GM18498 (cell line): ENCODE results near the gene ATG4D.

ENCODE experiments used
- ATAC-seq: cut with Tn5 transposase; IDR thresholded peaks from one replicate; pipeline ENCODE4 v1.9.1; 2021; ENCODE audit warnings: mild to moderate bottlenecking, moderate library complexity; ENCODE audit not compliant: unreplicated experiment

The ATG4D gene

DNA sequence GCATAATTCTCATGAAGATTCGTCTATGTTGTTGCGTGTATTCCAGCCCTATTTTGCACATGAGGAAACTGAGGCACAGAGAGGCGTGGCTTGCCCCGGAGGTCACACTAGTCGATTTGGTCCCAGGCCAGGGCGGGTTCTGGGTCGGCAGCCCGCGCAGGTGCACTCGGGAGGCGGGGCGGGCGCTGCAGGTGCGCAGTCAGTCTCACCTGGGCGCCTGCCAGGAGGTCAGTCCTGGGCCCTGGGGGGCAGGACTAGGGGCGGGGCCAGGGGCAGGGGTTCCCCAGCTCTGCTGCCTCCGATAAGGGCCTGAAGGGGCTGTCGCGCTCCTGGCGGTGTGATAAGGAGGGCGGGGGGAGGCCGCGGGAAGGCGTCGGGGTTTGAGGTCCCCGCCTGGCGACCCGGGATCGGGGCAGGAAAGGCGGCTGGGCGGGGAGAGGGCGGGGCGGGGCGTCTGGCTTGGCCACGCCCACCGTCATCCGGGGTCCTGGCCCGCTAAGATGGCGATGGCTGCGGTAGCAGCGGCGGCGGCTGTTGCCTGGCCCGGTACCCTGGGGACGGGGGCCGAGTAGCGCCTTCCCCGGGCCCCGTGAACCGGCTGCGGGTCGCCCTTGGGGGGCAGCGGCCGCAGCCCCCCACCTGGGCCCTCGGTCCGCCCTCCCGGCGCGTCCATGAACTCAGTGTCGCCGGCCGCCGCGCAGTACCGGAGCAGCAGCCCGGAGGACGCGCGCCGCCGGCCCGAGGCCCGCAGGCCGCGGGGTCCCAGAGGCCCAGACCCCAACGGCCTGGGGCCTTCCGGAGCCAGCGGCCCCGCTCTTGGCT lies at the start of gene ATG4D:
TSS of gene ATG4D (plus strand) at position 485 of the 822 bp plus-strand sequence. CDS start at position 672, 187 bp downstream.
- ATAC-seq: peak; percentile 73

- ATAC-seq: no peak
Observed at GRCh38 chr19:10497371-10497770, 46.3 kb upstream of the ATG4D start.

DNA sequence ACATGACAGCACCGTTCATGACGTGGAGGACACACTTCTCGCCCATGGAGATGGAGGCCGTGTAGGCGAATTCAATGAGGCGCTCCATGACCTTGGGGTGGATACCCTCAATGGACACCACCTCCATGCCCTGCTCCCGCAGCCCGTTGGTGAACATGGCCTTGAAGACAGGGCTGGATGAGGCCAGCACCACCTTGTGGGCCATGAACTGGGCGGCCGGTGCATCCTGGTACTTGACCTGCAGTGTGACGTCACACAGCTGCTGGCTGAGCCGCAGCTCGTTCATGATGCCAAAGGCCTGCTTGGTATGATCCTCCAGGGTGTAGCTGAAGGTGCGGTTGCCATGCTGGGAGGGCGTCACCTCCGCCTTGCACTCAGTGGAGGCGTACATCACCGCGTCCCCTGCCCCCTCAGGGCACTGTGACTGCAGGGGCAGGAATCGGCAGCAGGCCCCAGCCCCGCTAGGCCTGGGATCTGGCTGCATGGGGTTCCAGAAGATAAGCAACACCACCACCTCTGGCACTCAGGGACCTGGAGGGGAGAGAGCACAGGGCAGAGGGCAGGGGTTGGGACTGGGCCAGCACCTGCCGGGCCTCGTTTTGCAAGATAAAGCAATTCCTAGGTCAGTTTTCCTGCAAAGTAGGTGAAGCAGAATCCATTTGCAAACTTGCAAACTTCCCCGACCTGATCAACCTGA lies 44.0 kb upstream of the ATG4D start:
- no peak for ATAC-seq

DNA sequence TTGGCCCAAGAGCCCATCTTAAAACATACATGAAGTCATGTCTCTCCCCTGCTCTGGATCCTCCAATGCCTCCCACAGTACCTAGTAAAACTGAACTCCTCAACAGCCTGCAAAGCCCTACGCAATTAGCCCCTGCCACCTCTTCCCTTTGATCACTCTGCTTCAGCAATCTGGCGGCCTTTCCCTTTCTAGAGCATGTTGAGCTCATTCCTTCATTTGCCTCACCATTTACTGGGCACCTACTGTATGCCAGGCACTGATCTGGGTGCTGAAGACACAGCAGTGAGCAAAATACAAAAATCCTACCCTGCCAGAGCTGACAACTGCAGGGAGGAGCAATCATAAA lies 43.5 kb upstream of the ATG4D start:
- no peak for ATAC-seq

- ATAC-seq: peak; percentile 50
Observed at GRCh38 chr19:10501971-10502523, 41.7 kb upstream of the ATG4D start.

DNA sequence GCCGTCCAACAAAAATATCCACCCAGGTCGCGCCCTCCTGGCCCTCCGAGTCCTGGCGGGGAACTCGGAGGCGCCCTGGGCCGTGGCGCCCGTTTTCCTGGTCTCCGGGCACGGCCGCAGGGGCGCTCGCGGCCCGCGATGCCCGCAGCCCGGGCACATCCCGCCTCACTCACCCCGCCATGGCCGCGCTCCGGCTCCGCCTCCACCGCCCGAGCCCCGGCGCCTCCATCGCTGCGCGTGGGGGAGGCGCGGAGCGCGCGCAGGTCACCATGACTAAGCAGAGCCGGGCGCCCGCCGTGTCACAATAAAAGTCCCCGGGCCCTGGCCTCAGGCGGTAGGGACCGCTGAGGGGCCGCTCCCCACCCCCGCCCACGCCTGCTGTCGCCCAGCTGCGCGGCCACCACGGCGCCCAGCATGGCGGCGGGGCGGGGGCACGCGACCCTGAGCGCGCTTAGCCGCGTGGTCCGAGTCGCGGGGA lies 41.1 kb upstream of the ATG4D start:
- peak; percentile 81 for ATAC-seq

DNA sequence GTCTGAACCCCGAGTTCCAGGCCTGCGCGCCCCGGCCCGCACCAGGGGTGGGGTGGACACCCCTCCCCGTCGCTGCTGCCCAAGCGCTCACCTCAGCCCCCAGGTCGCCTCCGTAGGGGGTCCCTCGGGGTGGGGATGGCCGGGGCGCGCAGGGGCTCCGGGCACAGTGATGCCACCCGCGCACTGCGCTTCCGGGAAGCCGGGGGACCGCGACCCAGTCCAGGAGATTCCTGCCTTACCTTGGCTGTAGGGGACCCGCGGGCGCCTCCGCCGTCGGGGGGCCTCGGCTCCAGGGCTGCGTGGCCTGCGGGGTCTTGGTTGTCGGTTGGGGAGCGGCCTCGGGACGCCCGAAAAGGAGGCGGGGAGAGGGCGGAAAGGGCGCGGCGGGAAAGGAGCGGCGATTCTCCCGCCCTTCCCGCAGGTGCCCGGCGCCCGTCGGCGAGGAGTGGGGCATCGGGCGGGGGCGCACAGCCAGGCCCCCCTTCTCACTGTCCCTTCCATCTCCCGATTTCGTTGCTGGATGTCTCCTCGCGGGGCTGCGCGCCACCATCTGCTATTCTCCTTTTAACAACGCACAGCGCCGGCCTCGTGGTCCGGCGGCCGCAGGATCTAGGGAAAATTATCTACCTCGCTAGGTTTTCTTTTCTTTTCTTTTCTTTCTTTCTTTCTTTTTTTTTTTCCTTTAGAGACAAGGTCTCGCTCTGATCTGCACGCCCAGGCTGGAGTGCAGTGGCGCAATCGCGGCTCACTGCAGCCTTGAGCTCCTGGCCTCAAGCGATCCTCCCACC lies 40.5 kb upstream of the ATG4D start, which contains the start of gene KEAP1:
TSS of gene KEAP1 (minus strand) at position 355 of the 788 bp plus-strand sequence. CDS start 3,323 bp downstream, outside the sequence.
- no peak for ATAC-seq

GRCh38 chr19:10505583-10506229 lies 38.0 kb upstream of the ATG4D start:
- no peak for ATAC-seq

DNA sequence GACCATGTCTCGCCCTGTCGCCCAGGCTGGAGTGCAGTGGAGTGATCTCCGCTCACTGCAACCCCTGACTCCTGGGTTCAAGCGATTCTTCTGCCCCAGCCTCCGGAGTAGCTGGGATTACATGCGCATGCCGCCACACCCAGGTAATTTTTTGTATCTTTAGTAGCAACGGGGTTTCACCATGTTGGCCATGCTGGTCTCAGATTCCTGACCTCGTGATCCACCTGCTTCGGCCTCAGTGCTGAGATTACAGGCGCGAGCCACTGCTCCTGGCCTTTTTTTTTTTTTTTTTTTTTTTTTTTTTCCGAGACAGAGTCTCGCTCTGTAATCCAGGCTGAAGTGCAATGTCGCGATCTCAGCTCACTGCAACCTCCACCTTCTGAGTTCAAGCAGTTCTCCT lies 35.7 kb upstream of the ATG4D start:
- no peak for ATAC-seq

DNA sequence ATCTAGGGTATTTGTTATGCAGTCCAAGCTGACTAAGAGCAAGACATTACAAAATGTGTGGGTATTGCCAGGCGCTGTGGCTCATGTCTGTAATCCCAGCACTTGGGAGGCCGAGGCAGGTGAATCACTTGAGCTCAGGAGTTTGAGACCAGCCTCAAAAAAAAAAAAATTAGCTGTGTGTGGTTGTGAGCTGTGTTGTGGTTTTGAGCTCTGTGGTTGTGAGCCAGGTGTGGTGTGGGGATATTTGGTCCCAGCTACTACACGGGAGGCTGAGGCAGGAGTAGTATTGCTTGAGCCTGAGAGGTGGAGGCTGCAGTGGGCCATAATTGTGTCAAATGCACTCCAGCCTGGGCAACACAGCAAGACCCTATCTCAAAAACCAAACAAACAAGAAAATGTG lies 35.0 kb upstream of the ATG4D start:
- ATAC-seq: no peak

GRCh38 chr19:10510301-10510802 lies 33.4 kb upstream of the ATG4D start:
- no peak for ATAC-seq

DNA sequence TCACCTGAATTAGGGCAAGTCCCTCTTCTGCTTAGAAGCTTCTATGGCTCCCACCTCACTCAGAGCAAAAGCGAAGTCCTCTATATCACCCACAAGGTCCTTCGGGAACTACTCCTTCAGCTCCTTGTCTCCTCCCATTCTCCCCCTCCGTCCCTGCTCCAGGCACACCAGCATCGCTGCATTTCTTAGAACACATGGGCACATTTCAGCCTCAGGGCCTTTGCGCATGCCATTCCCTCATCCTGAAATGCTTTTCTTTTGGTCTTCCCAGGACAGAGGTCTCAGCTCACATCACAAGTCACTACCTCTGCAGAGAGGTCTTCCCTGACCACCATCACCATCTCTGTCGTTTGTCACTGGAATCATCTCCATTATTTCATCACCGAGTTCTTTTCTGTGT lies 30.5 kb upstream of the ATG4D start:
- ATAC-seq: no peak

- ATAC-seq: no peak
Observed at GRCh38 chr19:10514211-10515145, 29.2 kb upstream of the ATG4D start.

- ATAC-seq: no peak
Observed at GRCh38 chr19:10516064-10516385, 27.7 kb upstream of the ATG4D start.

DNA sequence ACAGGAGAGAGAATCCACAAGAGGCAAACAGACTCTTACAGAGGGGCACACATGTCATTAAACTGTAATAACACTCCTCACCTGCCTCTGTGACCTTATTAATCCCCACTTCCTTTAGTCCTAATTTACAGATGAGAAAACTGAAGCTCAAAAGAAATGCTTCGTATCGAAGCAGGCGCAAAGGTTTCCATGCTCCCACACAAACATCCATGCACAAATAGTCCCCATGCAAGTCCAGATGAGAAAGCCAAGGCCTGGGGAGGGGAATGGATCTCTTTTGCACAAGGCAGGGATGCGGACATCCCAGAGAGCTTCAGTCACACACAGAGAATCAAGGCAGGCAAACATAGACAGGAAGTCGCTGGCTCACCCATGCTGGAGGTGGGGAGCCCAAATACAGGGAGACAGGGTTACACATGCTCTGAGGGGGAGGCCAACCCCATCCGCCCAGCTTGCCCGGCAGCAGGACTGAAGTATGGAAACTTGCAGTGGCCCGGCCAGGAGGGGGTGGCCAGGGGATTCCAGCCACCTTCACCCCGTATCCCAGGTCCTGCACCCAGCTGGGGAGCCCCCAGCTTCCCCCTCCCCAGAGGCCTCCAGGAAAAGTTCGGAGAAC lies 26.9 kb upstream of the ATG4D start:
- no peak for ATAC-seq

DNA sequence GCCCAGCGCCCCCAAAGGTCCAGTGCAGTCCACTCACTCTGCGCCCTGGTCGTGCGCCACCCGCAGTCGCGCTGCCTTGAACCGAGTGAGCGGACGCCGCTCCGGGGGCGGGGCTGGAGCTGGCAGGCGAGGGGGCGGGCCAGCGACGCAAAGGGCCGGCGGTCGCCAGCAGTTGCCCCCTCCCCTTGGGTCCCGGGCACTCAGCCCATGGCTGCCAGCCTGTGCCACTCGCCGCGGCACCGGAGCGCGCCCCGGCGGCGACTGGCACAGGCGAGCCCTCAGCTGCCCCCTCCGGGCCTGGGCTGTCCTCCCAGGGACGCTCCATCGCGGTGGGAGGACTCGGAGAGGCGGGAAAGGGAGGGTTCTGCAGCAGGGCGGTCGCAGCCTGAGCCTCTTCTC lies 26.3 kb upstream of the ATG4D start, which contains the start of gene S1PR5:
TSS of gene S1PR5 (minus strand) at position 87 of the 399 bp plus-strand sequence. CDS start 2,436 bp downstream, outside the sequence.
- ATAC-seq: no peak

GRCh38 chr19:10517760-10518443 lies 25.8 kb upstream of the ATG4D start:
- ATAC-seq: no peak
